ENCODE results near the gene PHACTR4. TPM values are rescaled to one million over a fixed set of nuclear protein-coding genes. Genes with fewer than 3 reads are reported as not detected.
A peak's percentile ranks its signal among the peaks of the same experiment; 100 is the strongest.

The PHACTR4 gene
- total and polyA plus RNA-seq, 2 experiments from 2014 or later, result 35.4 to 47.1 TPM

DNA sequence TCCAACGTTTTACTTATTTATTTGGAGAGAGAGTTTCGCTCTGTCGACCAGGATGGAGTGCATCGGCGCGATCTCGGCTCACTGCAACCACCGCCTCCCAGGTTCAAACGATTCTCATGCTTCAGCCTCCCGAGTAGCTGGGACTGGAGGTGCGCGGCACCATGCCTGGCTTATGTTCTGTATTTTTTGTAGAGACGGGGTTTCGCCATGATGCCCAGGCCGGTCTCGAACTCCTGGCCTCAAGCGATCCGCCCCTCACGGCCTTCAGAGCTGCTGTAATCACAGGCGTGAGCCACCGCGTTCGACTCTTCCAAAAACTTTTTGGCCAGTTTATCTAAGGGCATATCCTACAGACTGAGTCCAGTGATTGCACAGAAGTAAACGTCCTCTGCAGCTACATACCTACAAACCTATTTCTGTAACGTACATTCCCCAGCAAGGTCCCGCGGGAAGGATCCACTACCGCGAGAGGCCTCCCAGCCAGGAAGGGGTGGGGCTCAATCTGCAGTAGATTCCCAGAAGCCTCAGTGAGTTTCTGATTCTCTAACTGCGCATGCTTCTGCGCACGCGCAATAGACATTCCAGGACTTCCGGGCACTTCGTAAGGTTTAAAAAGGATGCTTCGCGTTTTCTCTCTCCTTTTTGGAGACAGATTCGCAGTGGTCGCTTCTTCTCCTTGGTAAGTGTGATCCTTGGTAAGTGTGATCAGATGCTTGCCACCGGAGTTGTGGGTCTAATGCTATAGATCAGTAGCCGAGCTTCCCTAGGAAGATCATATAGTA is 136.1 kb downstream of the PHACTR4 start, which contains the start of gene RCC1:
RCC1 (plus strand) TSS at position 638 of the 782 bp plus-strand sequence. CDS start 23,824 bp downstream, outside the sequence.
- peaks cover 58% of the 10 kb centered on the region for H3K27me3 Mint-ChIP-seq (ENCODE audit: insufficient read depth, low read depth, poor library complexity)
- peaks cover 44% of the 10 kb centered on the region for H3K36me3 ChIP-seq (ENCODE audit: insufficient read depth)
- H3F3A ChIP-seq (replicated peaks; ENCODE audit: low read depth), result peaks cover 47% of the 10 kb centered on the region
- H2AFZ ChIP-seq, result no peak within 1 kb of the TSS
- peaks cover 54% of the 10 kb centered on the region for H3K36me3 Mint-ChIP-seq (ENCODE audit: low read depth)
- H4K20me1 ChIP-seq (replicated peaks; ENCODE audit: insufficient read depth), result peaks cover 7% of the 10 kb centered on the region
- no peaks in the 10 kb centered on the region for H3K27me3 ChIP-seq (ENCODE audit: insufficient read depth)
- H3K27ac ChIP-seq (ENCODE audit: low read depth), result peak within 1 kb of the TSS; percentile 100
- peaks cover 22% of the 10 kb centered on the region for H3K4me1 ChIP-seq (ENCODE audit: insufficient read depth)
- peaks cover 30% of the 10 kb centered on the region for H3K79me2 ChIP-seq (replicated peaks; ENCODE audit: insufficient read depth)
- peak within 1 kb of the TSS; percentile 98 for H3K4me3 Mint-ChIP-seq
- peaks cover 46% of the 10 kb centered on the region; the same call in 2 of the 3 replicates for H3K9me3 Mint-ChIP-seq
- H3K4me1 Mint-ChIP-seq, result peaks cover 22% of the 10 kb centered on the region
- peak within 1 kb of the TSS; percentile 86 for H3K4me3 ChIP-seq
- no peaks in the 10 kb centered on the region for H3K9me2 ChIP-seq (ENCODE audit: insufficient read depth)
- peak; percentile 68 for ATAC-seq
- peak; percentile 99 for DNase-seq (ENCODE audit: low spot score)
- peak within 1 kb of the TSS; percentile 99 for H3K4me2 ChIP-seq
- TF ChIP-seq POLR2AphosphoS5 (IDR thresholded peaks at IDR 0.05; ENCODE audit: low read depth) (peak; percentile 99), EZH2phosphoT487 (IDR thresholded peaks at IDR 0.05; ENCODE audit: unreplicated experiment) (no peak), ZNF331 (CRISPR knock-in tag; IDR thresholded peaks at IDR 0.05; ENCODE audit: low read depth) (no peak), NANOG (IDR thresholded peaks at IDR 0.05; ENCODE audit: borderline replicate concordance) (no peak), ZNF114 (CRISPR knock-in tag; IDR thresholded peaks at IDR 0.05) (peak; percentile 38; the same call in 1 of the 2 replicates)
- TF ChIP-seq, protein P1, sequence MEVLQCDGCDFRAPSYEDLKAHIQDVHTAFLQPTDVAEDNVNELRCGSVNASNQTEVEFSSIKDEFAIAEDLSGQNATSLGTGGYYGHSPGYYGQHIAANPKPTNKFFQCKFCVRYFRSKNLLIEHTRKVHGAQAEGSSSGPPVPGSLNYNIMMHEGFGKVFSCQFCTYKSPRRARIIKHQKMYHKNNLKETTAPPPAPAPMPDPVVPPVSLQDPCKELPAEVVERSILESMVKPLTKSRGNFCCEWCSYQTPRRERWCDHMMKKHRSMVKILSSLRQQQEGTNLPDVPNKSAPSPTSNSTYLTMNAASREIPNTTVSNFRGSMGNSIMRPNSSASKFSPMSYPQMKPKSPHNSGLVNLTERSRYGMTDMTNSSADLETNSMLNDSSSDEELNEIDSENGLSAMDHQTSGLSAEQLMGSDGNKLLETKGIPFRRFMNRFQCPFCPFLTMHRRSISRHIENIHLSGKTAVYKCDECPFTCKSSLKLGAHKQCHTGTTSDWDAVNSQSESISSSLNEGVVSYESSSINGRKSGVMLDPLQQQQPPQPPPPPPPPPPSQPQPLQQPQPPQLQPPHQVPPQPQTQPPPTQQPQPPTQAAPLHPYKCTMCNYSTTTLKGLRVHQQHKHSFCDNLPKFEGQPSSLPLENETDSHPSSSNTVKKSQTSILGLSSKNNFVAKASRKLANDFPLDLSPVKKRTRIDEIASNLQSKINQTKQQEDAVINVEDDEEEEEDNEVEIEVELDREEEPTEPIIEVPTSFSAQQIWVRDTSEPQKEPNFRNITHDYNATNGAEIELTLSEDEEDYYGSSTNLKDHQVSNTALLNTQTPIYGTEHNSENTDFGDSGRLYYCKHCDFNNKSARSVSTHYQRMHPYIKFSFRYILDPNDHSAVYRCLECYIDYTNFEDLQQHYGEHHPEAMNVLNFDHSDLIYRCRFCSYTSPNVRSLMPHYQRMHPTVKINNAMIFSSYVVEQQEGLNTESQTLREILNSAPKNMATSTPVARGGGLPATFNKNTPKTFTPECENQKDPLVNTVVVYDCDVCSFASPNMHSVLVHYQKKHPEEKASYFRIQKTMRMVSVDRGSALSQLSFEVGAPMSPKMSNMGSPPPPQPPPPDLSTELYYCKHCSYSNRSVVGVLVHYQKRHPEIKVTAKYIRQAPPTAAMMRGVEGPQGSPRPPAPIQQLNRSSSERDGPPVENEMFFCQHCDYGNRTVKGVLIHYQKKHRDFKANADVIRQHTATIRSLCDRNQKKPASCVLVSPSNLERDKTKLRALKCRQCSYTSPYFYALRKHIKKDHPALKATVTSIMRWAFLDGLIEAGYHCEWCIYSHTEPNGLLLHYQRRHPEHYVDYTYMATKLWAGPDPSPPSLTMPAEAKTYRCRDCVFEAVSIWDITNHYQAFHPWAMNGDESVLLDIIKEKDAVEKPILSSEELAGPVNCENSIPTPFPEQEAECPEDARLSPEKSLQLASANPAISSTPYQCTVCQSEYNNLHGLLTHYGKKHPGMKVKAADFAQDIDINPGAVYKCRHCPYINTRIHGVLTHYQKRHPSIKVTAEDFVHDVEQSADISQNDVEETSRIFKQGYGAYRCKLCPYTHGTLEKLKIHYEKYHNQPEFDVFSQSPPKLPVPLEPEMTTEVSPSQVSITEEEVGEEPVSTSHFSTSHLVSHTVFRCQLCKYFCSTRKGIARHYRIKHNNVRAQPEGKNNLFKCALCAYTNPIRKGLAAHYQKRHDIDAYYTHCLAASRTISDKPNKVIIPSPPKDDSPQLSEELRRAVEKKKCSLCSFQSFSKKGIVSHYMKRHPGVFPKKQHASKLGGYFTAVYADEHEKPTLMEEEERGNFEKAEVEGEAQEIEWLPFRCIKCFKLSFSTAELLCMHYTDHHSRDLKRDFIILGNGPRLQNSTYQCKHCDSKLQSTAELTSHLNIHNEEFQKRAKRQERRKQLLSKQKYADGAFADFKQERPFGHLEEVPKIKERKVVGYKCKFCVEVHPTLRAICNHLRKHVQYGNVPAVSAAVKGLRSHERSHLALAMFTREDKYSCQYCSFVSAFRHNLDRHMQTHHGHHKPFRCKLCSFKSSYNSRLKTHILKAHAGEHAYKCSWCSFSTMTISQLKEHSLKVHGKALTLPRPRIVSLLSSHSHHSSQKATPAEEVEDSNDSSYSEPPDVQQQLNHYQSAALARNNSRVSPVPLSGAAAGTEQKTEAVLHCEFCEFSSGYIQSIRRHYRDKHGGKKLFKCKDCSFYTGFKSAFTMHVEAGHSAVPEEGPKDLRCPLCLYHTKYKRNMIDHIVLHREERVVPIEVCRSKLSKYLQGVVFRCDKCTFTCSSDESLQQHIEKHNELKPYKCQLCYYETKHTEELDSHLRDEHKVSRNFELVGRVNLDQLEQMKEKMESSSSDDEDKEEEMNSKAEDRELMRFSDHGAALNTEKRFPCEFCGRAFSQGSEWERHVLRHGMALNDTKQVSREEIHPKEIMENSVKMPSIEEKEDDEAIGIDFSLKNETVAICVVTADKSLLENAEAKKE (CRISPR knock-in tag; IDR thresholded peaks at IDR 0.05), result no peak
- TF ChIP-seq, protein P2, sequence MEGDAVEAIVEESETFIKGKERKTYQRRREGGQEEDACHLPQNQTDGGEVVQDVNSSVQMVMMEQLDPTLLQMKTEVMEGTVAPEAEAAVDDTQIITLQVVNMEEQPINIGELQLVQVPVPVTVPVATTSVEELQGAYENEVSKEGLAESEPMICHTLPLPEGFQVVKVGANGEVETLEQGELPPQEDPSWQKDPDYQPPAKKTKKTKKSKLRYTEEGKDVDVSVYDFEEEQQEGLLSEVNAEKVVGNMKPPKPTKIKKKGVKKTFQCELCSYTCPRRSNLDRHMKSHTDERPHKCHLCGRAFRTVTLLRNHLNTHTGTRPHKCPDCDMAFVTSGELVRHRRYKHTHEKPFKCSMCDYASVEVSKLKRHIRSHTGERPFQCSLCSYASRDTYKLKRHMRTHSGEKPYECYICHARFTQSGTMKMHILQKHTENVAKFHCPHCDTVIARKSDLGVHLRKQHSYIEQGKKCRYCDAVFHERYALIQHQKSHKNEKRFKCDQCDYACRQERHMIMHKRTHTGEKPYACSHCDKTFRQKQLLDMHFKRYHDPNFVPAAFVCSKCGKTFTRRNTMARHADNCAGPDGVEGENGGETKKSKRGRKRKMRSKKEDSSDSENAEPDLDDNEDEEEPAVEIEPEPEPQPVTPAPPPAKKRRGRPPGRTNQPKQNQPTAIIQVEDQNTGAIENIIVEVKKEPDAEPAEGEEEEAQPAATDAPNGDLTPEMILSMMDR (conservative IDR thresholded peaks at IDR 0.05; ENCODE audit: low read depth in 2 of 2), result no peak
- TF ChIP-seq, protein P3, sequence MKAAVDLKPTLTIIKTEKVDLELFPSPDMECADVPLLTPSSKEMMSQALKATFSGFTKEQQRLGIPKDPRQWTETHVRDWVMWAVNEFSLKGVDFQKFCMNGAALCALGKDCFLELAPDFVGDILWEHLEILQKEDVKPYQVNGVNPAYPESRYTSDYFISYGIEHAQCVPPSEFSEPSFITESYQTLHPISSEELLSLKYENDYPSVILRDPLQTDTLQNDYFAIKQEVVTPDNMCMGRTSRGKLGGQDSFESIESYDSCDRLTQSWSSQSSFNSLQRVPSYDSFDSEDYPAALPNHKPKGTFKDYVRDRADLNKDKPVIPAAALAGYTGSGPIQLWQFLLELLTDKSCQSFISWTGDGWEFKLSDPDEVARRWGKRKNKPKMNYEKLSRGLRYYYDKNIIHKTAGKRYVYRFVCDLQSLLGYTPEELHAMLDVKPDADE (IDR thresholded peaks at IDR 0.05), result peak; percentile 80; the same call in 1 of the 2 replicates
- H3K27ac Mint-ChIP-seq, result peak within 1 kb of the TSS; percentile 98

Data from GM23338 (cell line).